GM21360 (cell line): ENCODE data around the gene MYZAP.
A peak's percentile ranks its signal among the peaks of the same experiment; 100 is the strongest.

Experiments used
- ATAC-seq: cut with Tn5 transposase; IDR thresholded peaks from one replicate; pipeline ENCODE4 v1.9.1; 2021; ENCODE audit warnings: mild to moderate bottlenecking, moderate library complexity; ENCODE audit not compliant: unreplicated experiment

The MYZAP gene

GRCh38 chr15:57690341-57690966 lies 98.8 kb downstream of the MYZAP start:
- ATAC-seq, result no peak

DNA sequence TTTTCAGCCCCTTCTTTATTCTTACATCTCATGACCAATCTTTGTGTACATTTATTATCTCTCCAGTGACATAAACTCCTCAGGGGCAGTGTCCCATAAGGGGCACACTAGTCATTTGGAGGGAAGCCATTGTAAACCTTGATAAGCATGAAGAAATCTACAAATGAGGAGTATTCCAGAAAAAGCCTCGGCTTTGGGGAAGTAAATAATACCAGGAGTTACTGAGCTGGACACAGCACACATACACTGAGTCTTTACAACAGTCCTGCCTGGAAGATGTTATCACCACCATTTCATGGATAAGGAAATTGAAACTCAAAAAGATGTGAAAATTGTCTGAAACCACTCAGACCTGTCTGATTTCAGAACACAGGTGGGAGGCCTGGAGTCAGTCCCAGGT lies 99.4 kb downstream of the MYZAP start:
- ATAC-seq, result no peak

GRCh38 chr15:57692709-57693108 lies 101.0 kb downstream of the MYZAP start:
- ATAC-seq, result no peak

DNA sequence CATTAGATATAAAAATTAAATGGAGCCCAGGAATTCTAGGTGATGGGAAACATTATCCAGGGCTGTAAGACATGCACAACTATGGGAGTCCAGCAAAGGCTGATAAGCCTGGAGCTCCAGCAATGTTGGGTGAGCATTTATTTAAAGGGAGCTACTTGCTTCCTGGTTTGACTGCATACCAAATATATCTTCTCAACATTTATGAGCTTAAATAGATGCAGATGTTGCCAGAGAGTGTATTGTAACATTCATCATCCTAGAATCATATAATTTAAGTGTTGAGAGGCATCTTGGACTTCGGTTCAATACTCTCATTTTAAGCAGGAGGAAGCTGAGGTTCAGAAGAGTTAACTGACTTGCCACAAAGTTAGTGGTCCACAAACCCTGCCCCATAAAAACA lies 102.6 kb downstream of the MYZAP start:
- ATAC-seq, result no peak

- no peak for ATAC-seq
Observed at GRCh38 chr15:57696146-57696545, 104.4 kb downstream of the MYZAP start.

GRCh38 chr15:57697588-57697987 lies 105.9 kb downstream of the MYZAP start:
- no peak for ATAC-seq

DNA sequence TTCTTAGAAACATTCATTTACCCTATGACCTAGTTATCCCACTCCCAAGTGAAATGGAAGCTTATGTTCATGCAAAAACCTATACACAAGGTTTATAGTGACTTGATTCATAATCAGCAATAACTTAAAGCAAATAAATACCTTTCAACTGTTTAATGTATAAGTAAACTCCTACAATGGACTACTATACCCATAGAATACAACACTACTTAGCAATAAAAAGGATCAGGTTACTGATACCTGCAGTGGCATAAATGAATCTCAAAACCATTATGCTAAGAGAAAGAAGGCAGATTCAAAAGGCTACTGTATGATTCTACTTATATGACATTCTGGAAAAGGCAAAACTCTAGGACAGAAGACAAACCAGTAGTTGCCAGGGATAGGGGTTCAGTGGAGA lies 106.5 kb downstream of the MYZAP start:
- no peak for ATAC-seq

DNA sequence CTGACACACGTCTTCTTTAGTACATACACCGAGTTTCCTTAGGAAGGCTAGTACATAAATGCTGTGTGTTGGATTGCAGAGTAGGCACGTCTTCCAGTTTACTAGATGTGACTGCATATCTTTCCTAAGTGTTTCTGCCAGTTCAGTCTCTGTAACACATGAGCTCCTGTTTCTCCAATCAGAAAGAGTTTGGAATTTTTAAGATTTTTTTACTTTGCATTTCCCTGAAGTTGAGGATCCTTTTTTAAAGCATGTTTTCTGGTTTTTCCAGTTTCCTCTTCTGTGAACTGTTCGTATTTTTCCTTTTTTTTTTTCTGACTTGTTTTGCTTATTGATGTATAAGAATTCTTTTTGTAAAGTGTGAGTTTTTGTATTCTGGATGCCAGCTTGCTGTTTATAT lies 107.3 kb downstream of the MYZAP start:
- ATAC-seq, result no peak

- ATAC-seq, result no peak
Observed at GRCh38 chr15:57703387-57703786, 111.7 kb downstream of the MYZAP start.

GRCh38 chr15:57704441-57704840 lies 112.7 kb downstream of the MYZAP start:
- ATAC-seq, result no peak

- no peak for ATAC-seq
Observed at GRCh38 chr15:57705746-57706404, 114.2 kb downstream of the MYZAP start.

DNA sequence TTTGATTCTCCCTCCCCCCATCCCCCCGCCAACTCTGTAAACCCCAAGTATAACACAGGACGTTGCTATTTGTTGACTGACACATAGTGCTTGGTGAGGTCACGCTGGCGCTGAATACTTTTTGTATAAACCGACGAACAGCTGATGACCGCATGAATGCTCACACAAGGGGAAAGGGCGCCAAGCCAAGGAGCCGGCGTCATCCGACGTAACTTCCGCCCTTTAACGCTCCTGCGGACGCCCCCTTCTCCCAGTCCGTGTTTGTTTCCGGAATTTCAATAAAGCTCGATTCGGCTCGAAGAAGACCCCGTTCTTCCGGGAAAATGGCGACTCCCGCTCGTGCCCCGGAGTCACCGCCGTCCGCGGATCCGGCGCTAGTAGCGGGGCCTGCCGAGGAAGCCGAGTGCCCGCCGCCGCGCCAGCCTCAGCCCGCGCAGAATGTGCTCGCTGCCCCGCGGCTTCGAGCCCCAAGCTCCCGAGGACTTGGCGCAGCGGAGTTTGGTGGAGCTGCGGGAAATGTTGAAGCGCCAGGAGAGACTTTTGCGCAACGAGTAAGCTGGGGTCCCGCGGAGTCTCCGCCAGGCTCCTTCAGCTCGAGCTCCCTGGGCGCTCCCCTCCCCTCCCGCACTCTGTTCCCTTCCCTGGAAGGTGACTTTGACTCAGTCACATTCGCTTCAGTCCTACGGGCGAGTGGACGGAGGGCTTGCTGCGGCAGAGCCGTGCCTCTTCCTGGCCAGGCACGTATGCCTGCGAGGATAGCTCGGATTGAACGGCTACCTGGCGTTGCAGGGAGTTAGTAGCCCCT lies 114.9 kb downstream of the MYZAP start, which contains the start of gene POLR2M:
Gene POLR2M (plus strand): TSS at position 310 of the 805 bp plus-strand sequence. CDS start 129 bp downstream, at position 439.
- peak; percentile 95 for ATAC-seq

GRCh38 chr15:57708047-57708446 lies 116.3 kb downstream of the MYZAP start:
- ATAC-seq, result no peak

- ATAC-seq, result no peak
Observed at GRCh38 chr15:57718309-57718708, 126.6 kb downstream of the MYZAP start.

DNA sequence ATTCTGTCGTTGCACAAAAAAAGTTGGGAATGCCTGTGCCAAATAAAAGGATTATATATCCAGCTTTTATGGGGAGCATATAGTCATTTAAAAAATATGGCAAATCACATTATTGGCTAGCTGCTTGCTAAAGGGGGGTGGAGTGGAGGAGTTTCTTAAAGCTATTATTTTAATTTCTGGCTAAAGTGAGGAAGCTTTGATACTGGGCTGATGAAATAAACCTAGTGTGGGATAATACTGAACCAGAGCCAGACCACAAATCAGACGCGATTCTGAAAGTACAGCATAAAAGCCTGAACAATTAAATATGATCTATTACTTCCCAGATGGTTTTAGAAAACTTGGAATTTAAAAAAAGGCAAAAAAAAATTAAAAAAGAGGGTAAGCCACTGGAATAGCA lies 129.2 kb downstream of the MYZAP start:
- no peak for ATAC-seq

- ATAC-seq, result no peak
Observed at GRCh38 chr15:57726411-57726810, 134.7 kb downstream of the MYZAP start.

GRCh38 chr15:57727031-57727430 lies 135.3 kb downstream of the MYZAP start:
- no peak for ATAC-seq

GRCh38 chr15:57728436-57728835 lies 136.7 kb downstream of the MYZAP start:
- ATAC-seq, result no peak

GRCh38 chr15:57730876-57731275 lies 139.2 kb downstream of the MYZAP start:
- ATAC-seq, result no peak

- no peak for ATAC-seq
Observed at GRCh38 chr15:57731530-57732103, 139.9 kb downstream of the MYZAP start.

DNA sequence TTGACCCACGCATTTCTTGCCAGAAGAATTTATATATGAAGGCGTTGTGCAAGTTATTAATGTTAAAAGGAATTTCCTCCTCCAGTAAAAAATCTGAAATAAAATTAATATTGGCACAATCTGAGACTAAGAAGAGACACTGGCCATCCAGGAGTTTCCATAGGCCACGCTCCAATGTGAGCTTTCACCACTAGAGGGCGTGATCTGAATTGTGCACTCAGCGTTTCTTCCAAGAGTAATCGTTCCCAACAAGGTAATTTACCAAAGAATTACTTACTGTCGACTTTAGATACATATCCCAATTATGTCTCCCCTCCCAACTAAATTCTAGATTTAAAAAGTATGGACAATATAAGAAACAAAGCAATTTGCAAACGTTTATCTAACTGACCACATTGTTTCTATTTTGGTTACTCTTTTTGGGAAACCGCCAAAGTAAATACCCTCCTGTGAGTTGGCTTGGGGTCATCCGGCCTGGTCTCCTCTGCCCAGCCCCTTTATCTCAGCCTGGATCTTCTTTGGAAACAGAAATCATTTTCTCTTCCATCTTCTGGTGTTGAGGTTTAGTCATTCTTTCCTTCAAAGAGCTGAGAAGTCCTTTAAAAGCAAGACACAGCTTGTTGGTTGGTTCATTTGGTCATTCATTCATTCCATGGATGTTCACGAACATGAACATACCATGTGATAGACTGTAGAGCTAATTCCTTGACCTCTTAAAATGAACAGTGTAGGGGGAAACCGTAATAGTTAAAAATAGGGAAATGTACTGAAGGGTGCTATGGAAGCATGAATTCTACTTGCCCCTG lies 141.0 kb downstream of the MYZAP start:
- ATAC-seq, result no peak
